Measurements from ENCODE around the gene TP53TG5.
A peak's percentile ranks its signal among the peaks of the same experiment; 100 is the strongest.

TP53TG5 gene

DNA sequence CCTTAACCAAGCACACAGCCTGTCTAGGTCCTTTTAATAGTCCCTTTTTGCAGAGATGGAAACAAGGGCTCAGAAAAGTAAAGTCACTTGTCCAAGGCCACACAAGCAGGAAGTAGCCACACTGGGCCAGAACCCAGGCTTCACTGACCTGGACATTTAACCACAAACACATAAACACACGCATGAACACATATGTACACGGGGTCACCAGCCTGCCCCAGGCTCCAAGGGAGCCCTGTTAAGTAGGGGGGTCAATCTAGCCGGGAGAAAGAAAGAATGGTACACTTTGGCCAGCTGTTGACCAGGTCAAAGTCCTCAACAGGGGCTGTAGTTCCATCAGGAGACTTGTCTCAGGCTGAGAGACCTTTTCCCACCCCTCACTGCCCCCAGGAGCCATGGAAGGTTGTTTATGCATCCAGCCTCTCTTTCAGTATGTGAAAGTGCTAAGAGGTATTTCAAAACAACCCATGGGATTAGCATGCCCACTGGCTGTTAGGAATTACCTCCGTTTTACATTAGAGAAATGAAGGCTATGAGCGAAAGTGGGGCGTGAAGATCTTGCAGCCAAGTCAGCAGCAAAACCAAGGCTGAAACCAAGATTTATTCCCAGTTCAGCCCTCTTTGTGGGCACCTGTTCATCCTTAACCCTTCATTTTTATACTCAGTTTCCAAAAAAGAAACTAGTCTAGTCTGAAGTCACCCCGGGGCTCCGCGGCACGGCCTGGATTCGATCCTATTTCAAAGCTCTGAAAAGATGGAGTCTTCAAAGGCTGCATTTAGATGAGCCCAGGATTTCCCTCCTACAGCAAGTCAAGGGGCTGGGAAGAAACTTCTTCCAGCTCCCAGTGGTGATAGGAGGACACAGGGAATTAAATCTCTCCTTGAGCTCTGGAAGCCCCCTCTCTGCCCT, 39.7 kb downstream of the TP53TG5 start:
- TF ChIP-seq OSR1 (CRISPR knock-in tag; IDR thresholded peaks at IDR 0.05) = no peak
- TF ChIP-seq ARNTL (CRISPR knock-in tag; IDR thresholded peaks at IDR 0.05; ENCODE audit: borderline replicate concordance, low read depth) = no peak
- no peak for TF ChIP-seq ZFP30 (CRISPR knock-in tag; IDR thresholded peaks at IDR 0.05)
- TF ChIP-seq ZNF70 (CRISPR knock-in tag; IDR thresholded peaks at IDR 0.05) = no peak
- no peak for TF ChIP-seq GLIS3 (CRISPR knock-in tag; IDR thresholded peaks at IDR 0.05)
- TF ChIP-seq, protein P1, sequence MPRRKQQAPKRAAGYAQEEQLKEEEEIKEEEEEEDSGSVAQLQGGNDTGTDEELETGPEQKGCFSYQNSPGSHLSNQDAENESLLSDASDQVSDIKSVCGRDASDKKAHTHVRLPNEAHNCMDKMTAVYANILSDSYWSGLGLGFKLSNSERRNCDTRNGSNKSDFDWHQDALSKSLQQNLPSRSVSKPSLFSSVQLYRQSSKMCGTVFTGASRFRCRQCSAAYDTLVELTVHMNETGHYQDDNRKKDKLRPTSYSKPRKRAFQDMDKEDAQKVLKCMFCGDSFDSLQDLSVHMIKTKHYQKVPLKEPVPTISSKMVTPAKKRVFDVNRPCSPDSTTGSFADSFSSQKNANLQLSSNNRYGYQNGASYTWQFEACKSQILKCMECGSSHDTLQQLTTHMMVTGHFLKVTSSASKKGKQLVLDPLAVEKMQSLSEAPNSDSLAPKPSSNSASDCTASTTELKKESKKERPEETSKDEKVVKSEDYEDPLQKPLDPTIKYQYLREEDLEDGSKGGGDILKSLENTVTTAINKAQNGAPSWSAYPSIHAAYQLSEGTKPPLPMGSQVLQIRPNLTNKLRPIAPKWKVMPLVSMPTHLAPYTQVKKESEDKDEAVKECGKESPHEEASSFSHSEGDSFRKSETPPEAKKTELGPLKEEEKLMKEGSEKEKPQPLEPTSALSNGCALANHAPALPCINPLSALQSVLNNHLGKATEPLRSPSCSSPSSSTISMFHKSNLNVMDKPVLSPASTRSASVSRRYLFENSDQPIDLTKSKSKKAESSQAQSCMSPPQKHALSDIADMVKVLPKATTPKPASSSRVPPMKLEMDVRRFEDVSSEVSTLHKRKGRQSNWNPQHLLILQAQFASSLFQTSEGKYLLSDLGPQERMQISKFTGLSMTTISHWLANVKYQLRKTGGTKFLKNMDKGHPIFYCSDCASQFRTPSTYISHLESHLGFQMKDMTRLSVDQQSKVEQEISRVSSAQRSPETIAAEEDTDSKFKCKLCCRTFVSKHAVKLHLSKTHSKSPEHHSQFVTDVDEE (CRISPR knock-in tag; IDR thresholded peaks at IDR 0.05) = no peak
- TF ChIP-seq PPARA (CRISPR knock-in tag; IDR thresholded peaks at IDR 0.05; ENCODE audit: borderline replicate concordance) = no peak
- no peak for TF ChIP-seq ZNF8 (CRISPR knock-in tag; IDR thresholded peaks at IDR 0.05)
- TF ChIP-seq ZC3H10 (CRISPR knock-in tag; IDR thresholded peaks at IDR 0.05) = no peak
- no peak for TF ChIP-seq POU6F1 (CRISPR knock-in tag; IDR thresholded peaks at IDR 0.05; ENCODE audit: borderline replicate concordance, low read depth)
- no peak for TF ChIP-seq TOX (CRISPR knock-in tag; IDR thresholded peaks at IDR 0.05; ENCODE audit: borderline replicate concordance)
- TF ChIP-seq PATZ1 (CRISPR knock-in tag; IDR thresholded peaks at IDR 0.05; ENCODE audit: borderline replicate concordance) = no peak
- no peak for TF ChIP-seq ISL1 (CRISPR knock-in tag; IDR thresholded peaks at IDR 0.05)
- TF ChIP-seq CREB5 (CRISPR knock-in tag; IDR thresholded peaks at IDR 0.05; ENCODE audit: low read depth) = no peak
- no peak for TF ChIP-seq ZFP3 (CRISPR knock-in tag; IDR thresholded peaks at IDR 0.05)
- no peak for TF ChIP-seq ESRRG (CRISPR knock-in tag; IDR thresholded peaks at IDR 0.05)
- TF ChIP-seq CSDC2 (CRISPR knock-in tag; IDR thresholded peaks at IDR 0.05) = no peak
- no peak for TF ChIP-seq CSRNP3 (CRISPR knock-in tag; IDR thresholded peaks at IDR 0.05)
- TF ChIP-seq RARB (CRISPR knock-in tag; IDR thresholded peaks at IDR 0.05) = no peak
- peak; percentile 4; the same call in 1 of the 3 replicates for ATAC-seq

- ATAC-seq = peak; percentile 89
- TF ChIP-seq ESRRG (CRISPR knock-in tag; IDR thresholded peaks at IDR 0.05) = no peak
- TF ChIP-seq ZNF8 (CRISPR knock-in tag; IDR thresholded peaks at IDR 0.05) = no peak
- TF ChIP-seq RARB (CRISPR knock-in tag; IDR thresholded peaks at IDR 0.05) = no peak
- no peak for TF ChIP-seq ZFP3 (CRISPR knock-in tag; IDR thresholded peaks at IDR 0.05)
- TF ChIP-seq, protein P1 (CRISPR knock-in tag; IDR thresholded peaks at IDR 0.05) = no peak
- no peak for TF ChIP-seq SNAI2 (CRISPR knock-in tag; IDR thresholded peaks at IDR 0.05)
- TF ChIP-seq ZFP30 (CRISPR knock-in tag; IDR thresholded peaks at IDR 0.05) = 0 out of 2 replicates have a peak, but pooled peaks have one; percentile 33
- TF ChIP-seq ZC3H10 (CRISPR knock-in tag; IDR thresholded peaks at IDR 0.05) = no peak
- TF ChIP-seq CSDC2 (CRISPR knock-in tag; IDR thresholded peaks at IDR 0.05) = 0 out of 2 replicates have a peak, but pooled peaks have one; percentile 53
- no peak for TF ChIP-seq BACH2 (CRISPR knock-in tag; IDR thresholded peaks at IDR 0.05; ENCODE audit: borderline replicate concordance)
- no peak for TF ChIP-seq ZNF70 (CRISPR knock-in tag; IDR thresholded peaks at IDR 0.05)
- 0 out of 2 replicates have a peak, but pooled peaks have one; percentile 15 for TF ChIP-seq CREB5 (CRISPR knock-in tag; IDR thresholded peaks at IDR 0.05; ENCODE audit: low read depth)
- TF ChIP-seq TOX (CRISPR knock-in tag; IDR thresholded peaks at IDR 0.05; ENCODE audit: borderline replicate concordance) = no peak
- no peak for TF ChIP-seq ZNF565 (CRISPR knock-in tag; conservative IDR thresholded peaks at IDR 0.05; ENCODE audit: low read depth)
These were observed 40.6 kb downstream of the TP53TG5 start for GRCh38 chr20:45337367-45338120.
